Naive thymus-derived CD4-positive, alpha-beta T cell (primary cell): ENCODE data around the gene USH2A. TPM values are rescaled to one million over a fixed set of nuclear protein-coding genes. Genes with fewer than 3 reads are reported as not detected.

Source experiments
- ATAC-seq: fragments of 150-1000 bp; cut with Tn5 transposase; 2 replicates; pipeline ENCODE4 v1.10.0; 2021; ENCODE audit warnings: mild to moderate bottlenecking, moderate library complexity
- CTCF ChIA-PET: fragments of 350-600 bp; sonication (Branson Sonifier 250); formaldehyde crosslinking; loops from one replicate; lab custom pipeline; 2021; ENCODE audit warnings: antibody characterized with exemption; lab: Charles Lee
- POLR2A ChIA-PET: fragments of 350-600 bp; sonication (Branson Sonifier 250); formaldehyde crosslinking; loops from one replicate; lab custom pipeline; 2021; ENCODE audit warnings: antibody characterized with exemption, inconsistent platforms; lab: Charles Lee
- DNase-seq, 9 donors: peaks; one replicate each; pipeline versions ENCODE4 v3.0.0 to v3.0.0-alpha.2; 2020 to 2022; ENCODE audit warnings: mixed read lengths in 1 of 9
- H3K27ac ChIP-seq: one replicate; pipeline ENCODE4 v1.7.0; 2013; ENCODE audit warnings: mild to moderate bottlenecking, low read depth, low read length, moderate library complexity
- H3K27me3 ChIP-seq, 2 donors: one replicate each; pipeline ENCODE4 v1.7.0; 2013; ENCODE audit warnings: low read length in 2 of 2, mild to moderate bottlenecking in 2 of 2, moderate library complexity in 2 of 2; ENCODE audit not compliant: control insufficient read depth in 2 of 2, insufficient read depth in 2 of 2
- H3K36me3 ChIP-seq, 3 experiments: 1 replicate in 2 of 3; 2 replicates in 1 of 3; pipeline ENCODE4 v1.7.0; 2013; ENCODE audit warnings: low read length in 3 of 3, mild to moderate bottlenecking in 3 of 3, moderate library complexity in 1 of 3; ENCODE audit not compliant: insufficient read depth in 3 of 3, control insufficient read depth in 2 of 3
- H3K4me1 ChIP-seq, 2 donors: one replicate each; pipeline ENCODE4 v1.7.0; 2013; ENCODE audit warnings: low read length in 2 of 2, mild to moderate bottlenecking in 2 of 2, moderate library complexity in 1 of 2; ENCODE audit not compliant: control insufficient read depth in 2 of 2, insufficient read depth in 2 of 2
- H3K4me3 ChIP-seq: 2 replicates; pipeline ENCODE4 v1.7.0; 2013; ENCODE audit warnings: mild to moderate bottlenecking, low read length
- H3K9me3 ChIP-seq, 3 experiments: 1 replicate in 2 of 3; 2 replicates in 1 of 3; pipeline ENCODE4 v1.7.0; 2013; ENCODE audit warnings: low read length in 3 of 3; ENCODE audit not compliant: control insufficient read depth in 2 of 3
- H3K27ac Mint-ChIP-seq, 9 donors: one replicate each; pipeline ENCODE4 v1.8.0; 2020 to 2022; ENCODE audit warnings: mixed read lengths in 9 of 9, mild to moderate bottlenecking in 8 of 9, moderate library complexity in 5 of 9, inconsistent platforms in 2 of 9
- H3K27me3 Mint-ChIP-seq, 5 donors: one replicate each; pipeline ENCODE4 v1.8.0; 2021 to 2022; ENCODE audit warnings: mixed read lengths in 5 of 5, mild to moderate bottlenecking in 1 of 5
- H3K36me3 Mint-ChIP-seq, 5 donors: one replicate each; pipeline ENCODE4 v1.8.0; 2020 to 2022; ENCODE audit warnings: mixed read lengths in 5 of 5, mild to moderate bottlenecking in 3 of 5, inconsistent platforms in 1 of 5
- H3K4me1 Mint-ChIP-seq, 7 donors: one replicate each; pipeline ENCODE4 v1.8.0; 2020 to 2022; ENCODE audit warnings: mixed read lengths in 7 of 7, mild to moderate bottlenecking in 3 of 7, inconsistent platforms in 1 of 7
- H3K4me3 Mint-ChIP-seq, 10 donors: one replicate each; pipeline ENCODE4 v1.8.0; 2020 to 2022; ENCODE audit warnings: mild to moderate bottlenecking in 10 of 10, mixed read lengths in 10 of 10, moderate library complexity in 6 of 10, inconsistent platforms in 2 of 10
- H3K9me3 Mint-ChIP-seq, 11 donors: one replicate each; pipeline ENCODE4 v1.8.0; 2020 to 2022; ENCODE audit warnings: mixed read lengths in 11 of 11, mild to moderate bottlenecking in 4 of 11, inconsistent platforms in 1 of 11, moderate library complexity in 1 of 11
- intact Hi-C, 2 donors: fragments of 100-400 bp; cut with micrococcal nuclease; formaldehyde crosslinking; loops; one replicate each; pipeline ENCODE4 v1.15.1; 2023
- polyA plus RNA-seq, 2 donors: library from polyadenylated mRNA; unstranded; fragments of 300-500 nt; fragmentation: Illumina TruSeq; gene quantifications; one replicate each; pipeline ENCODE4 v1.2.3, GENCODE V29; 2021
- total RNA-seq, 6 experiments: library from RNA in 5 of 6; stranded (reverse) in 5 of 6; gene quantifications; 1 replicate in 5 of 6; 2 replicates in 1 of 6; pipeline ENCODE4 v1.2.3 and lab custom pipeline; 2021 to 2026

USH2A gene
- total and polyA plus RNA-seq, 7 experiments from 2014 or later: not detected

GRCh38 chr1:216306830-216307229 lies 116.4 kb downstream of the USH2A start:
- ChIA-PET POLR2A (no interaction called here), CTCF (no interaction called here)
- Mint-ChIP-seq H3K4me1 (no peaks in the 10 kb centered on the region), H3K27me3 (no peaks in the 10 kb centered on the region), H3K27ac (no peak overlapping the region), H3K36me3 (no peaks in the 10 kb centered on the region), H3K9me3 (peaks cover 0 to 17% (median under 1%) of the 10 kb centered on the region in 11 donors), H3K4me3 (no peak overlapping the region)
- ATAC-seq: no peak
- Histone ChIP-seq H3K27me3 (no peaks in the 10 kb centered on the region), H3K36me3 (no peaks in the 10 kb centered on the region), H3K4me1 (no peaks in the 10 kb centered on the region), H3K27ac (no peak overlapping the region), H3K4me3 (no peak overlapping the region), H3K9me3 (no peaks in the 10 kb centered on the region)
- DNase-seq: no peak
- intact Hi-C loops: no loop called here

GRCh38 chr1:216303690-216304089 lies 119.6 kb downstream of the USH2A start:
- ChIA-PET POLR2A (interaction anchor here (0.6 kb wide), 1 partner anchor 437 kb away, joined by 3 read pairs; no protein-coding TSS in a partner anchor), CTCF (no interaction called here)
- Histone ChIP-seq H3K36me3 (no peaks in the 10 kb centered on the region), H3K27ac (no peak overlapping the region), H3K9me3 (no peaks in the 10 kb centered on the region), H3K4me1 (no peaks in the 10 kb centered on the region), H3K27me3 (no peaks in the 10 kb centered on the region), H3K4me3 (no peak overlapping the region)
- no peak overlapping the region for H3K27ac Mint-ChIP-seq
- DNase-seq: no peak
- ATAC-seq: no peak
- H3K4me3 Mint-ChIP-seq: no peak overlapping the region
- H3K9me3 Mint-ChIP-seq: peaks cover 0 to 17% (median 2%) of the 10 kb centered on the region in 11 donors
- intact Hi-C loops: no loop called here
- no peaks in the 10 kb centered on the region for H3K36me3 Mint-ChIP-seq
- no peaks in the 10 kb centered on the region for H3K4me1 Mint-ChIP-seq
- no peaks in the 10 kb centered on the region for H3K27me3 Mint-ChIP-seq

DNA sequence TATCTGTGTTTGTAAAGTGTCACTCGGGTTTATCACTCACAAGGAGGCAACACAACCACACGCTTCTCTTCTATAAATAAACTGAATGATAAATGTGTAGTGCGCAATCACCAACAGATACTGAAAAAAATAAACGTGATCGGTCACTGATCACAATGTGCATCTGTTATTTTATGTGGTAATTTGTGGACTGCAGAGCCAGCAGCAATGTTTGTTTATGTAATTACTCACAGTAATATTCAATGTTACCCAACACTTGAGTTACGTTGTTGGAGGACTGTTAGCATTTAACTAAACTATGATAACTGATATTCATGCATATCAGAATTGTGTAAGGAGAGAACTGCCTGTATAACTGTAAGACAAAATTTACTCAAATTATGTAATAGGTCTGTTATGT lies 129.6 kb downstream of the USH2A start:
- Mint-ChIP-seq H3K4me3 (no peak overlapping the region), H3K36me3 (no peaks in the 10 kb centered on the region), H3K27me3 (no peaks in the 10 kb centered on the region), H3K9me3 (peaks cover 0 to 26% (median 4%) of the 10 kb centered on the region in 11 donors), H3K27ac (no peak overlapping the region), H3K4me1 (no peaks in the 10 kb centered on the region)
- Histone ChIP-seq H3K36me3 (no peaks in the 10 kb centered on the region), H3K27me3 (no peaks in the 10 kb centered on the region), H3K4me3 (no peak overlapping the region), H3K4me1 (no peaks in the 10 kb centered on the region), H3K9me3 (no peaks in the 10 kb centered on the region), H3K27ac (no peak overlapping the region)
- ATAC-seq (no peak), DNase-seq (no peak)
- ChIA-PET CTCF (no interaction called here), POLR2A (no interaction called here)
- intact Hi-C loops: no loop called here

DNA sequence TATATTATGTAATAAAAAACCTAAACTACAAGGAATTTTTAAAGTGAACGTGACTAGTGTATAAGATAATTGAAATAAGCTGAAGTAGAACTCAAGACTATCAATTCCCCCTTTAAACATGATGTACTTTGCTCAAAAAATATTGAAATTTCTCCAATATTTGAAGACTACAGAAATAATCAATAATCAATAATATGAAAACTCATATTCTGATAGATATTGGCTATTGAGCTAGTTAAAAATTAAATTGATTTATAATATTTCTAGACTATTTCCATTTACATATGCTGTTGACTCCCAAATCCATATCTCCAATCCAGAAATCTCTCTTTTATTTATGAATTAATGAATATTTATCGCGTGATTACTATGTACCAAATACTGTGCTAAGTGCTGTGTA lies 133.2 kb downstream of the USH2A start:
- ATAC-seq: no peak

GRCh38 chr1:216285052-216285451 lies 138.2 kb downstream of the USH2A start:
- H3K9me3 ChIP-seq: peaks cover 0 to 12% (median 0%) of the 10 kb centered on the region in 3 experiments
- Mint-ChIP-seq H3K27ac (no peak overlapping the region), H3K4me3 (no peak overlapping the region), H3K9me3 (peaks cover 2 to 27% (median 12%) of the 10 kb centered on the region in 11 donors), H3K4me1 (no peaks in the 10 kb centered on the region), H3K27me3 (no peaks in the 10 kb centered on the region), H3K36me3 (peaks cover 0 to 6% (median 0%) of the 10 kb centered on the region in 5 donors)
- H3K4me3 ChIP-seq: no peak overlapping the region
- H3K27ac ChIP-seq: no peak overlapping the region
- H3K4me1 ChIP-seq: no peaks in the 10 kb centered on the region
- ATAC-seq (no peak), DNase-seq (no peak)
- H3K36me3 ChIP-seq: no peaks in the 10 kb centered on the region
- no peaks in the 10 kb centered on the region for H3K27me3 ChIP-seq
- ChIA-PET CTCF (no interaction called here), POLR2A (no interaction called here)
- intact Hi-C loops: no loop called here

More for the DNA sequence above, 133.2 kb downstream of the USH2A start:
- Histone ChIP-seq H3K27ac (no peak overlapping the region), H3K9me3 (peaks cover 0 to 8% (median 0%) of the 10 kb centered on the region in 3 experiments), H3K27me3 (no peaks in the 10 kb centered on the region), H3K36me3 (no peaks in the 10 kb centered on the region), H3K4me3 (no peak overlapping the region), H3K4me1 (no peaks in the 10 kb centered on the region)
- Mint-ChIP-seq H3K36me3 (no peaks in the 10 kb centered on the region), H3K27me3 (no peaks in the 10 kb centered on the region), H3K4me3 (no peak overlapping the region), H3K27ac (no peak overlapping the region), H3K9me3 (peaks cover 0 to 30% (median 11%) of the 10 kb centered on the region in 11 donors), H3K4me1 (no peaks in the 10 kb centered on the region)
- ChIA-PET POLR2A (no interaction called here), CTCF (interaction anchor here (0.6 kb wide), 1 partner anchor 125 kb away, joined by 3 read pairs; no protein-coding TSS in a partner anchor)
- no peak for DNase-seq
- intact Hi-C loops: no loop called here

GRCh38 chr1:216281757-216282156 lies 141.5 kb downstream of the USH2A start:
- H3K4me1 ChIP-seq: no peaks in the 10 kb centered on the region
- H3K4me3 ChIP-seq: no peak overlapping the region
- intact Hi-C loops: no loop called here
- Mint-ChIP-seq H3K27me3 (no peaks in the 10 kb centered on the region), H3K4me1 (no peaks in the 10 kb centered on the region), H3K4me3 (no peak overlapping the region), H3K27ac (no peak overlapping the region), H3K36me3 (peaks cover 0 to 11% (median 0%) of the 10 kb centered on the region in 5 donors), H3K9me3 (peaks cover 4 to 36% (median 15%) of the 10 kb centered on the region in 11 donors)
- no peaks in the 10 kb centered on the region for H3K36me3 ChIP-seq
- ATAC-seq (no peak), DNase-seq (no peak)
- no peaks in the 10 kb centered on the region for H3K27me3 ChIP-seq
- peaks cover 0 to 12% (median 0%) of the 10 kb centered on the region in 3 experiments for H3K9me3 ChIP-seq
- CTCF ChIA-PET: no interaction called here
- no peak overlapping the region for H3K27ac ChIP-seq
- POLR2A ChIA-PET: no interaction called here

DNA sequence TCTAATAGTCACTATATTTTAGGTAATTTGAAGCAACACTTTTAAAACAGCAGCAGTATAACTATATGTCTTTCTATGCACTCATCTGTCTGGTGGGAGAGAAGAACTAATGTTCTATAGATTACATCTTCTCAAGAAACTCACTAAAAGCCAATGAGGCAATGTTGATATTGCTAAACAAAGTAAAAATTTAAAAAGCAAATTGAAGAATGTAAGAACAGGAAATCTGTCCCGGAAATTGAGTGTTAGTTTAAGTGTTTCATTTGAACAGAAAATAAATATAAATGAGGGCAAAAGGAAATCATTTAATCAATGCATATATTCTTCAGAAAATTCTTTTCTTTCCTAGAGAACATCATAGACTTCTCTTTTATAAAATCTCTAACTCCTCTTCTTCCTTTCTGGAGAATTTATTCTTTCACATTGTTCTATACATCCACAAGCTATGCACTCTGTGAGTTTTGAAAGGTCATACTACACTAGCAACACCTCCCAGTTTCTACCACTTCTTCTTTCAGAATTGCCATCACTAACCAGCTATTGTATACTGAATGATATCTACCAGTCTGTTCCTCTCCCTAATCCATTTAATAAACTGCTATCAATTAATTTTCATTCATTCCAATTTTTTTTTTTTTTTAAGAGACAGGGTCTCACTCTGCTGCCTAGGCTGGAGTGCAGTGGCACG lies 153.0 kb downstream of the USH2A start:
- Mint-ChIP-seq H3K9me3 (peaks cover 0 to 21% (median 6%) of the 10 kb centered on the region in 11 donors), H3K27ac (peak overlapping the region in 1 of 9 donors; percentile 13), H3K36me3 (no peaks in the 10 kb centered on the region), H3K27me3 (no peaks in the 10 kb centered on the region), H3K4me1 (no peaks in the 10 kb centered on the region), H3K4me3 (no peak overlapping the region)
- ATAC-seq (no peak), DNase-seq (no peak)
- CTCF ChIA-PET: no interaction called here
- intact Hi-C loops: no loop called here
- POLR2A ChIA-PET: no interaction called here
- Histone ChIP-seq H3K4me1 (no peaks in the 10 kb centered on the region), H3K4me3 (no peak overlapping the region), H3K27me3 (no peaks in the 10 kb centered on the region), H3K36me3 (no peaks in the 10 kb centered on the region), H3K9me3 (no peaks in the 10 kb centered on the region), H3K27ac (no peak overlapping the region)
